GM18508 (cell line): ENCODE results near the gene AUH.
"Not testable (repeated sequence)": the region's sequence is repeated elsewhere in the genome, so short reads cannot be mapped to it uniquely, and the experiment has no call there.

Experiments
- ATAC-seq: cut with Tn5 transposase; IDR thresholded peaks from one replicate; pipeline ENCODE4 v1.9.1; 2021; ENCODE audit warnings: moderate number of reproducible peaks; ENCODE audit not compliant: insufficient read depth, unreplicated experiment

Gene AUH

GRCh38 chr9:91214867-91215266 lies 146.9 kb downstream of the AUH start:
- no peak for ATAC-seq

- ATAC-seq = no peak
These were observed 147.6 kb downstream of the AUH start for GRCh38 chr9:91214086-91214485.

GRCh38 chr9:91212596-91213243 lies 149.0 kb downstream of the AUH start:
- no peak for ATAC-seq

- ATAC-seq = no peak
These were observed 149.8 kb downstream of the AUH start for GRCh38 chr9:91211919-91212318.

- ATAC-seq = no peak
These were observed 150.3 kb downstream of the AUH start for GRCh38 chr9:91211414-91211813.

GRCh38 chr9:91210318-91210717 lies 151.4 kb downstream of the AUH start:
- no peak for ATAC-seq

GRCh38 chr9:91208837-91209236 lies 152.9 kb downstream of the AUH start:
- no peak for ATAC-seq

- ATAC-seq = peak; percentile 19
These were observed 153.3 kb downstream of the AUH start for GRCh38 chr9:91208419-91208745.

GRCh38 chr9:91207729-91208418 lies 153.8 kb downstream of the AUH start:
- peak; percentile 65 for ATAC-seq

- no peak for ATAC-seq
These were observed 154.4 kb downstream of the AUH start for GRCh38 chr9:91207397-91207728.

GRCh38 chr9:91206806-91207205 lies 154.9 kb downstream of the AUH start:
- no peak for ATAC-seq

- ATAC-seq = no peak
These were observed 158.9 kb downstream of the AUH start for GRCh38 chr9:91202736-91203283.

- no peak for ATAC-seq
These were observed 160.9 kb downstream of the AUH start for GRCh38 chr9:91200692-91201336.

- ATAC-seq = no peak
These were observed 161.8 kb downstream of the AUH start for GRCh38 chr9:91199739-91200497.

- ATAC-seq = not testable (repeated sequence)
These were observed 162.8 kb downstream of the AUH start for GRCh38 chr9:91198881-91199280.

- no peak for ATAC-seq
These were observed 163.3 kb downstream of the AUH start for GRCh38 chr9:91198405-91198804.

- no peak for ATAC-seq
These were observed 164.2 kb downstream of the AUH start for GRCh38 chr9:91197232-91198181.

- no peak for ATAC-seq
These were observed 165.4 kb downstream of the AUH start for GRCh38 chr9:91196103-91196950.
